ENCODE data around the gene CCDC83.

GRCh38 chr11:85821636-85822035 is 33.5 kb upstream of the CCDC83 start:
- no peak for TF ChIP-seq POLR2A (IDR thresholded peaks at IDR 0.05; ENCODE audit: low read length)
- no peak for TF ChIP-seq GATA1 (IDR thresholded peaks at IDR 0.05; ENCODE audit: low read depth, low read length)

Measured in erythroblast (primary cell).